HTERT RPE-1 (cell line): Measurements from ENCODE around the gene DCAKD.

Experiments used
- in situ Hi-C: fragments of 300-500 bp; cut with MboI; formaldehyde crosslinking; loops from 4 replicates; pipeline ENCODE4 v1.14.3; 2020; ENCODE audit warnings: low sequenced_read_pairs

DCAKD gene, protein sequence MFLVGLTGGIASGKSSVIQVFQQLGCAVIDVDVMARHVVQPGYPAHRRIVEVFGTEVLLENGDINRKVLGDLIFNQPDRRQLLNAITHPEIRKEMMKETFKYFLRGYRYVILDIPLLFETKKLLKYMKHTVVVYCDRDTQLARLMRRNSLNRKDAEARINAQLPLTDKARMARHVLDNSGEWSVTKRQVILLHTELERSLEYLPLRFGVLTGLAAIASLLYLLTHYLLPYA

GRCh38 chr17:45051060-45051719, at the start of gene DCAKD:
TSS of gene DCAKD (minus strand) at chr17:45051632. CDS start at chr17:45034885, 16,747 bp downstream.
- in situ Hi-C loops, result no loop called here

GRCh38 chr17:45098869-45099616, 47.6 kb upstream of the DCAKD start:
- in situ Hi-C loops, result no loop called here

DNA sequence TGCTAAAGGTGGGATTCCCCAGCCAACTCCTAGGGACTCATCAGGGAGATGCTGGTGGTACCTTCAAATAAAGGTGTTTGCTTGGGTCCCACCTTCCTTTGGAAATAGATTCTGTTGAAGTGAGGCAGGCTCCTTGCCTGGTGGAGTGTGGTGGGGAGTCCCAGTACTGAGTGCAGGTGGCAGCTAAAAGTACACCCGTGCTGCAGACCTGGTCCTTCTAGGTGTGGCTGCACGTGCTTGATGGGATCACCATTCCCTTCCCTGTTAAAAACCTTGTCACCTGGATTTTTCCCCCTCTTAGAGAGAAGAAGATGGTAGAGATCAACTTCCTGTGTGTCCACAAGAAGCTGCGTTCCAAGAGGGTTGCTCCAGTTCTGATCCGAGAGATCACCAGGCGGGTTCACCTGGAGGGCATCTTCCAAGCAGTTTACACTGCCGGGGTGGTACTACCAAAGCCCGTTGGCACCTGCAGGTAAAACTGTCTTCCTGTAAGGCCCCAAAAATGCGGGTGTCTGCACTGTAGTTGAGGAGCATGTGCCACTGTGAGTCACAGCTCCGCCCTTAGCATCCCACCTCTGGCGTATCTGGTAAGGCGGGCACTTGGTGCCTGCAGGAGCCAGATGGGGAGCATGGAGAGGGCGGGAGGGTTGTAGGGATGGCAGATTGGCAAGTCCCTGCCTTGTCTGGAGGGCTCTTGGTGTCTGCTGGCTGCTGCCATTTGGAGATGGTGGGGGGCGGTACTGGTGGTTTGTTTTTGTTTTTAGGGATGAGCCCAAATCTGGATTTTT, 46.8 kb upstream of the DCAKD start:
- in situ Hi-C loops, result no loop called here

DNA sequence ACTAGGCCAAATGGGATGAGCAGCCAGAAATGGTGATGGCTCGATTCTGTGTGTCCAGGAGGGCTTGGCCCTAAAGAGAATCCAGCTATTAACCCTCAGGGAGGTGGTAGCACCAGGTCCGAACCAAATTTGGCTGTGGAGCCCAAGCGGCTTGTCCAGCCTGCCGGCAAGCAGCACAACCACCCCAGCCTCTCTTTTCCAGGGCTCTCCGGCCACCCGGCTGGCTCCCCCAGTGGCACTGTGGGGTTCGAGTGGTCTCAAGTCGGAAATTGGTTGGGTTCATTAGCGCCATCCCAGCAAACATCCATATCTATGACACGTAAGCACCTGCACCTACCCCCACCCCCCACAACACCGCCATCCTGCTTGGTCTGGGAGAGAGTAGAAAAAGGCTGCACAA, 45.5 kb upstream of the DCAKD start:
- in situ Hi-C loops, result no loop called here

DNA sequence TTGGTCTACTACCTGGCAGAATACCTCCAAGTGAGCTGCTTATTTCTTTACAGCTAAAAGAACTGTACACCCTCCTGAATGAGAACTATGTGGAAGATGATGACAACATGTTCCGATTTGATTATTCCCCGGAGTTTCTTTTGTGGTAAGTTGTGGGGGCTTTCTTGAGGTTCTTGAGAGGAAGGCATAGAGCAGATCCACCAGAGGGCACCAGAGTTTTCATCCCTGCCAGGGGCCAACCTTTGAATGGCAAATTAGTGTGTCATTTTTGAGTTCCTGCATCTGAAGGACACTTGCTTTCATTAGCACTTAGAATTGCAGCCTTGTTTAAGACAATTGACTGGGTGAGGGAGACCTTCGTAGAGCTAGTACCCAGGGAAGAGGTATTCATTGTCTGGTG, 44.7 kb upstream of the DCAKD start:
- in situ Hi-C loops, result no loop called here

- in situ Hi-C loops, result no loop called here
Measured at GRCh38 chr17:45093444-45094110, 42.1 kb upstream of the DCAKD start.

GRCh38 chr17:45092911-45093430, 41.5 kb upstream of the DCAKD start:
- in situ Hi-C loops, result no loop called here

DNA sequence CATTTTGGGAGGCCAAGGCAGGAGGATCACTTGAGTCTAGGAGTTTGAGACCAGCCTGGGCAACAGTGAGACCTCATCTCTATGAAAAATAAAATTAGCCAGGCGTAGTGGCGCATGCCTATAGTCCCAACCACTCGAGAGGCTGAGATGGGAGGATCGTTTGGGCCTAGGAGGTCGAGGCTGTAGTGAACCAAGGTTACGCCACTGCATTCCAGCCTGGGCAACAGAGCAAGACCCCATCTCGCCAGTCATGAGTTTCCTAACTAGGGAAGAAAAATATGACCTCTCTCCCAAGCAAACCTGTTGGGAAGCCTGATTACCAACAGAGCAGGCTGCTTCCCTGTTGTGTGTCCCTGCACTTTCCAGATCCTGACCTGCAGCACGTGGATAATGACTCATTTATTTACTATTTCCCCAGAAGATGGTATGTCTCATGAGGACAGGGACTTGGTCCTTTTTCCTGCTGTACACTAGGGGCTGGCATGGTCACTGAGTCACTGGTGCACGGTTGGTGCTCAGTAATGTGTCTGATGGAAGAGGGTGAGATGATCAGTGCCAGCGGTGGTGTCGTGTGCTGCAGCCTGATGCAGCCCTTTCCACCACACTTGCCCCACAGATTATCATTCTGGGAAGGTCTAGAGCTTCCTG, 40.5 kb upstream of the DCAKD start:
- in situ Hi-C loops, result no loop called here

- in situ Hi-C loops, result no loop called here
Measured at GRCh38 chr17:45090711-45091110, 39.3 kb upstream of the DCAKD start.

DNA sequence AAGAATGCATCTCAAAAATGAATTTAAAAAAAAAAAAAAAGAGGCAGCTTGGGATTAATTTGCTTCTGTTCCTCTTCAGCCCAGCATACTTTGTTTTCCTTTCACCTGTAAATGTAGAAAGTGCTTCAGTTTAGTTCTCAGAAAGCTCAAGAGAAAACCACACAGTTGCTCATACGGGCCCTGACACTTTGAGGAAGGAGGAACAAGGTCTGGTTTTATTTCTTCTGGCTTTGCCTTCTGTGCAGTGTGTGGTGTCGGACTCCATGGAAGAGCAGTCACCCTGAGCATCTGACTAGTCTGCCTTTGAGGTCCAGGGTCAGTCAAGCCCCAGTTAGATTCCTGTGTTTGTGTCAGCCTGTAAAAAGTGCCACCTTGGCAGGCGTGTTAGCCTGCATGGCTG, 37.3 kb upstream of the DCAKD start:
- in situ Hi-C loops, result no loop called here

- in situ Hi-C loops, result no loop called here
Measured at GRCh38 chr17:45087978-45088377, 36.5 kb upstream of the DCAKD start.

DNA sequence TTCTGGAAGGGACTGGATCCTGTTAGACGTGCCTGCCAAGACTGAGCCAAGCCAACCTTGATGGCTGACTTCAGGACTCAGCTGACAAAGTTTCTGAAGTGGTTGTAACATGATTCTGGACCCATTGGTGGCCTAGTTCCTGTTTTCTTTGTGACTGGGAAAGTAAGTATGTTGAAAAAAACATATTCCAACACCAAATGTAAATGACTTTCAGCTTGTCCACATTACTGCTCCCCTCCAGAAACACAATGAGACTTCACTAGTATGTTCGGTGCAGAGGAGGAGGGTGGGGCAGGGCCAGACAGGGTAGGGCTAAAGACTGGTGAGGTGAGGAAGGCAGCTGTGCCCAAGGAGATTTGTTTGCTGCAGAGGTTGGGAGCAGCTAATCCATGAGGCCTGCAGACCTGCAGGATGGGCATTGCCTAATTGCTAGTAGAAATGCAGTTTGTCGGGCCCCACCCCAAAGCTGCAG, 36.1 kb upstream of the DCAKD start:
- in situ Hi-C loops, result no loop called here

DNA sequence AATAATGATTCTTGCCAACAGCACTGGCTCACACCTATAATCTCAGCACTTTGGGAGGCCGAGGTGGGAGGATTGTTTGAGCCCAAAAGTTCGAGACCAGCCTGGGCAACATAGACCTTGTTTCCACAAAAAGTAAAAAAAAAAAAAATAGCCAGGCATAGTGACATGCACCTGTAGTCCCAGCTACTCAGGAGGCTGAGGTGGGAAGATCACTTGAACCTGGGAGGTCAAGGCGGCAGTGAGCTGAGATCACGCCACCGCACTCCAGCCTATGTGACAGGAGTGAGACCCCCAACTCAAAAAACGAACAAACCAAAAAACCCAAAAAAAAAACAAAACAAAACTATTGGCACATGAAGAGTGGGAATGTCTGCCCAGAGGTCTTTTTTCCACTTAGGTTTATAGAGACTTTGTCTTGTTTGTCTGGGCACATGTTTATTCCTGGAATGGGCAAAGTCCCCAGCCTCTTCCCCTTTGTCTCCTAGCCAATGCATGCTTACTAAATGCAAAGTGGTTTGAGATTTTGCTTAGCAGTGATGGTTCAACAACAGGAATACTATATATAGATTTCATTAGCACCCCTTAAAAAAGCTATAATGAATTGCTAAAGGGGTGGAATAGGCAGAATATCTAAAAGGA, 35.6 kb upstream of the DCAKD start:
- in situ Hi-C loops, result no loop called here

GRCh38 chr17:45086391-45086790, 35.0 kb upstream of the DCAKD start:
- in situ Hi-C loops, result no loop called here

GRCh38 chr17:45081047-45081703, 29.7 kb upstream of the DCAKD start:
- in situ Hi-C loops, result no loop called here

- in situ Hi-C loops, result no loop called here
Measured at GRCh38 chr17:45077643-45078042, 26.2 kb upstream of the DCAKD start.

GRCh38 chr17:45073414-45074070, 22.1 kb upstream of the DCAKD start:
- in situ Hi-C loops, result no loop called here

DNA sequence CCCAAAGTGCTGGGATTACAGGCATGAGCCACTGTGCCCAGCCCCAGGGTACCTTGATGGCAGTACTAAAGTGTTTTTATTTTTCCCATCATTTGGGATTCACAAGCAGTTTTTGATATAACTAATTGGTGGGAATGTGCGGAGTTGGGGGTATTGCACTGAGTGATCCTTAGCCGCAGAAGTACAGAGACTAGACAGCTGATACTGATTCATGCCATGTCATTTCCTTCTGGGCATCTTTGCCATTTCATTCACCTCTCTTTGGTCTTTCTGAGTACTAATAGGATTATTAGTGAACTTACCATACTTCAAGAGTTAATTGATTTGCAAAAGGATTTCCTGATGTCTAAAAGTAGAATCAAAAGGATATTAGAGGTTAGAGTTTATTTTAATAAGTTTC, 19.4 kb upstream of the DCAKD start:
- in situ Hi-C loops, result no loop called here
